Cardiac fibroblast (primary cell): ENCODE results near the gene C19orf67.
A peak's percentile ranks its signal among the peaks of the same experiment; 100 is the strongest.

Experiments used
- DNase-seq, 2 donors: peaks; one replicate each; pipeline versions ENCODE4 v3.0.0 to v3.0.0-alpha.2; 2010; ENCODE audit warnings: low read depth in 2 of 2
- H3K4me3 ChIP-seq, 2 donors: replicated peaks in 1 of 2; 1 replicate in 1 of 2; 2 replicates in 1 of 2; pipeline ENCODE4 v1.5.1; 2011; ENCODE audit warnings: low read depth in 2 of 2, low read length in 2 of 2, mild to moderate bottlenecking in 2 of 2, moderate library complexity in 1 of 2
- TF ChIP-seq, protein P1 (sequence below): IDR thresholded peaks from one replicate; pipeline ENCODE4 v1.5.1; 2011; ENCODE audit warnings: low read depth, mild to moderate bottlenecking, low read length, inconsistent platforms

The C19orf67 gene

DNA sequence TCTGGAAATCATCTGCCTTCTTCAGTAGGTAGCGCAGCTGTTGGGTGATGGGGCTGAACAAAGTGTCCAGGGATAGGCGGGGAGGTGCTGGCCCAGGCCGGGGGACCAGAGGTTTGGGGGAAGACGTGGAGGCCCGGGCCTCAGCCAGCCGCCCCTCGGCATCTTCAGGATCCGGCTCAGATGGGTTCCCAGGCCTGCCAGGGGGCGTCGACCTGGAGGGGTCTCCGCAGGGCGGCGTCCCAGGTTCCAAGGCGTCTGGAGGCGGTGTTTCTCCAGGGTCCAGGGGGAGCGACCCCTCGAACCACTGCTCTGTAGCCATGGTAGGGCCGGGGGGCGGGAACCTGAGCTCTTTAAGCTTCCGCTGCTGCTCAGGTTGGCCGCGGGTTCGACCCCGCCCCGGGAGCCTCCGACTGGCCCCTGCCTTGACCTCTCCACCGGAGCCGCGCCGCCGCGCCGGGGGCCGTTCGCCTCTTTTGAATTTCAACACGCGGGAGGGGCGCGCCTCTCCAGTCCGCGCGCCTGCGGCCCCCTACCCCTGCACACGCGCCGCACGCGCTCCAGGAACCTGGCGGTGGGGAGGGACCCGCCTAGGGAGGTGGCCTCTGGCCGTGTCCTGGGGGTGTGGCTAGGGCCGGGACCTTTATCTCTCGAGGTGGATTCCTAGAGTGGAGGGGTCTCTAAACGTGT is at the start of gene C19orf67:
Gene C19orf67 (minus strand): TSS at position 475 of the 687 bp plus-strand sequence. CDS start 156 bp downstream, at position 319.
- no peak within 1 kb of the TSS for H3K4me3 ChIP-seq
- TF ChIP-seq, protein P1, sequence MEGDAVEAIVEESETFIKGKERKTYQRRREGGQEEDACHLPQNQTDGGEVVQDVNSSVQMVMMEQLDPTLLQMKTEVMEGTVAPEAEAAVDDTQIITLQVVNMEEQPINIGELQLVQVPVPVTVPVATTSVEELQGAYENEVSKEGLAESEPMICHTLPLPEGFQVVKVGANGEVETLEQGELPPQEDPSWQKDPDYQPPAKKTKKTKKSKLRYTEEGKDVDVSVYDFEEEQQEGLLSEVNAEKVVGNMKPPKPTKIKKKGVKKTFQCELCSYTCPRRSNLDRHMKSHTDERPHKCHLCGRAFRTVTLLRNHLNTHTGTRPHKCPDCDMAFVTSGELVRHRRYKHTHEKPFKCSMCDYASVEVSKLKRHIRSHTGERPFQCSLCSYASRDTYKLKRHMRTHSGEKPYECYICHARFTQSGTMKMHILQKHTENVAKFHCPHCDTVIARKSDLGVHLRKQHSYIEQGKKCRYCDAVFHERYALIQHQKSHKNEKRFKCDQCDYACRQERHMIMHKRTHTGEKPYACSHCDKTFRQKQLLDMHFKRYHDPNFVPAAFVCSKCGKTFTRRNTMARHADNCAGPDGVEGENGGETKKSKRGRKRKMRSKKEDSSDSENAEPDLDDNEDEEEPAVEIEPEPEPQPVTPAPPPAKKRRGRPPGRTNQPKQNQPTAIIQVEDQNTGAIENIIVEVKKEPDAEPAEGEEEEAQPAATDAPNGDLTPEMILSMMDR: no peak
- DNase-seq: no peak

DNA sequence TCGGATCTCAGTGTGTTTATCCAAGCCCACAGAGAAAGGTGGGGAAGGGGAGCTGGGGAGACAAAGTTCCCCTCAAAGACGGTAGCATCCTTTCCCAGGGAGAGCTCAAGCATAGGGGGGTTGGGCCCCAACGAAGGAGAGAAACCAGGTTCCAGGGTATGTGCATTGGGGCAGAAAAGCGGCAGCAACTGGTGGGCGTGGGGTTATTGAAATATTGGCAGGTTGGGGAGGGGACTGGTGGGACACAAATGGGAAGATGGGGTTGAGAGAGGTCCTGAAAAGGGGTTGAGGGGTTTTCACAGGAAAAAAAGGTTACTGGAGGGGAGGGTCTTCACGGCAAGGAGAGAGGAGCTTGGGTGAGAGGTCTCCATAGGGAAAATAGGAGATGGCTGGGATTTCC is 49.8 kb upstream of the C19orf67 start:
- H3K4me3 ChIP-seq: peak overlapping the region in 1 of 2 donors; percentile 85
- no peak for DNase-seq
- TF ChIP-seq, protein P1: no peak

DNA sequence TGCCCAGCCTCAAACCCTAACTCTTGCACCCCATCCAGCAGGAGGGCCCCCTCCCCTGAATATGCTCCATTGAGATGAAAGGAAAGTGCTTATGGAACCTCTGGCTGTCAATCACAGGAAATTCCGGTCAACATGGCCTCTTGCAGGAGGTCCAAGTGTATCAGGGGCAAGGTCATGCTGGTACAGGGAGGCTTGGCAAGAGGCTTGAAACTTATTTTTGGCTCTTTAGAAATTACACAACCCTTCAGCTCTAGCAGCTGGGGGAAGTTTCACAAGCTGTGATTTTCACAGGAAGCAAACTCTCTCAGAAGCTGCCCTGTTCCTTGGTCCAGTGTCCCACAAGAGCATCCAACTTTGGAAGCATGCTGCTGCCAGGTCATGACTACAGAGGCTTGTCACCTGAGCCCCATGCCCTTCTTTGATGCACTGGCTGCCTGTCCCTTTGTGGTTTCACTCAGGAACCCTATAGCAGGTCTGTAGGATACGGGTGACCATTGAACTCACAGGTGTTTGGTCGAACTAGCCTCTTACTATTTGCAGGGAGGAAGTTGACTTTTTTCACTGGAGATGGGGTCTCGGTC is 42.4 kb upstream of the C19orf67 start:
- peak in 1 of 2 donors; percentile 64 for DNase-seq
- H3K4me3 ChIP-seq: no peak overlapping the region
- TF ChIP-seq, protein P1: no peak

DNA sequence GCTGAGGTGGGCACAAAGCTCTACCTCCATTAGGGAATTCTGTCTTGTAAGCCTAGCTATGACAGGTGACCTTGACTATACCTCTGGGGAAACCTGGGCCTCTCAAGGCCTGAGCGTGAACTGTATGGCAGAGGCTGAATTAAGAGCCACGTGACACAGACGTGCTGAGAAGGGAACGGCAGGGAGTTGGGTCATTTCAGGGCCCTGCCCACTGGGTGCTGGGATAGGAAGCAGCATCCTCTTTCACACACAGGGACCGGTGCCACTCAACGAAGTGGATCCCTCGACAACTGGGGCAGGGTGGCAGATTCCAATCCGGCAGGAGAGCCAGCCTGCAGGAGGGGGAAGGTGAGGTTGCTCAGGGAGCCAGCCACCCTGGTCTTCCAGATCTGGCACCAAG is 41.6 kb upstream of the C19orf67 start:
- H3K4me3 ChIP-seq: no peak overlapping the region
- TF ChIP-seq, protein P1: no peak
- DNase-seq: no peak

DNA sequence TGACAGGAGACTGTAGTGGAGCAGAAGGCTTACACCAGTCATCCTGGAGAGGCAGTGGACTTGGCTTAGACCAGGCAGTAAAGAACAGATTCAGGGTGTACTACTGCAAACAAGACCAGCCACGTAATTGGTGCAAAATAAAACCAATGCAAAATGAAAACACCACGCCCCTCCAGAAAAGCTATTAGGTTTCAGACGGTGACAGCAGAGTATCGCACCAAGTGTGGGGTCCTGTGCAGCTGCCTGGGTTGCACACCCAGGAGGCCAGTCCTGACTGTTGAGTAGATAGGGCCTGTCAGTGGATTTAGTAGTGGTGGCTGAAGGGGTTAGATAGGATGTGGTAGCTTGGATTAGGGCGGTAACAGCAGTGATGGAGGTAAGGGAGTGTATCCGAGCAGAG is 37.3 kb upstream of the C19orf67 start:
- no peak overlapping the region for H3K4me3 ChIP-seq
- no peak for DNase-seq
- TF ChIP-seq, protein P1: no peak

DNA sequence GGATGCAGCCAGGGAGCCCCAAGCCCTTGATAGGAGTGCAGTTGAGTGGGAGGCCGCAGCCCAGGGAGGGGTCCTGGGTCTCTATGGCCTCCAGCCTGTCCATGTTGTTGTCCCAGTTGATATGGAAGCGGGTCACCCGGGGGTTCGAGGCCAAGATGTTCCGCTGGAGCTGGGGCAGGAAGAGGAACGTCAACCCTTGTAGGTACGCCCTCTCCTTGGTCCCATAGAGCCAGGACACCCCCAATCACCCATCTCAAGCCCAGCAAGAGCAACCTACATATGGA is 34.9 kb upstream of the C19orf67 start:
- no peak overlapping the region for H3K4me3 ChIP-seq
- no peak for DNase-seq
- TF ChIP-seq, protein P1: no peak
